GM23338 (cell line): Measurements from ENCODE around the gene HSPA12A. TPM values are rescaled to one million over a fixed set of nuclear protein-coding genes. Genes with fewer than 3 reads are reported as not detected.

Experiments
- ATAC-seq: fragments of 200-7000 bp; cut with Tn5 transposase; 3 replicates; pipeline ENCODE4 v1.9.1; 2020
- DNase-seq: peaks from one replicate; pipeline ENCODE4 v3.0.0-alpha.2; 2015; ENCODE audit warnings: low spot score
- H2AFZ ChIP-seq: fragments of 200-600 bp; sonication (generic); 2 replicates; pipeline ENCODE4 v1.8.0; 2016; ENCODE audit warnings: antibody characterized with exemption, mild to moderate bottlenecking, moderate library complexity
- H3F3A ChIP-seq: fragments of 200-600 bp; sonication (generic); replicated peaks from 2 replicates; pipeline ENCODE4 v1.8.0; 2017; ENCODE audit warnings: antibody characterized with exemption, mixed run types, low read depth
- H3K27ac ChIP-seq: fragments of 200-600 bp; sonication (generic); 2 replicates; pipeline ENCODE4 v1.6.1; 2016; ENCODE audit warnings: low read depth
- H3K27me3 ChIP-seq: fragments of 200-600 bp; sonication (generic); 2 replicates; pipeline ENCODE4 v1.8.0; 2016; ENCODE audit warnings: mild to moderate bottlenecking, mixed run types, moderate library complexity; ENCODE audit not compliant: insufficient read depth
- H3K36me3 ChIP-seq: fragments of 200-600 bp; sonication (generic); 2 replicates; pipeline ENCODE4 v1.8.0; 2016; ENCODE audit warnings: mild to moderate bottlenecking; ENCODE audit not compliant: insufficient read depth
- H3K4me1 ChIP-seq: fragments of 200-600 bp; sonication (generic); 2 replicates; pipeline ENCODE4 v1.8.0; 2016; ENCODE audit warnings: mild to moderate bottlenecking, moderate library complexity; ENCODE audit not compliant: insufficient read depth
- H3K4me2 ChIP-seq: fragments of 200-600 bp; sonication (generic); 2 replicates; pipeline ENCODE4 v1.7.1; 2017; ENCODE audit warnings: mixed run types
- H3K4me3 ChIP-seq: fragments of 200-600 bp; sonication (generic); 2 replicates; pipeline ENCODE4 v1.6.1; 2016; ENCODE audit warnings: mixed run types
- H3K79me2 ChIP-seq: fragments of 200-600 bp; sonication (generic); replicated peaks from 2 replicates; pipeline ENCODE4 v1.8.0; 2017; ENCODE audit warnings: mild to moderate bottlenecking; ENCODE audit not compliant: insufficient read depth
- H3K9me2 ChIP-seq: fragments of 200-600 bp; sonication (generic); 2 replicates; pipeline ENCODE4 v1.8.0; 2017; ENCODE audit not compliant: insufficient read depth
- H4K20me1 ChIP-seq: fragments of 200-600 bp; sonication (generic); replicated peaks from 2 replicates; pipeline ENCODE4 v1.8.0; 2017; ENCODE audit warnings: mild to moderate bottlenecking; ENCODE audit not compliant: insufficient read depth
- H3K27ac Mint-ChIP-seq: 2 replicates; pipeline ENCODE4 v1.8.0; 2020; ENCODE audit warnings: inconsistent platforms, mild to moderate bottlenecking, moderate library complexity, mixed read lengths
- H3K27me3 Mint-ChIP-seq: 3 replicates; pipeline ENCODE4 v1.8.0; 2022; ENCODE audit warnings: low read depth, mild to moderate bottlenecking, moderate library complexity, mixed read lengths, inconsistent platforms; ENCODE audit not compliant: insufficient read depth, poor library complexity
- H3K36me3 Mint-ChIP-seq: 3 replicates; pipeline ENCODE4 v1.8.0; 2021; ENCODE audit warnings: low read depth, mild to moderate bottlenecking, inconsistent platforms, moderate library complexity, mixed read lengths
- H3K4me1 Mint-ChIP-seq: 3 replicates; pipeline ENCODE4 v1.8.0; 2020; ENCODE audit warnings: mild to moderate bottlenecking, inconsistent platforms, mixed read lengths
- H3K4me3 Mint-ChIP-seq: 3 replicates; pipeline ENCODE4 v1.8.0; 2021; ENCODE audit warnings: moderate library complexity, mild to moderate bottlenecking, inconsistent platforms, mixed read lengths
- H3K9me3 Mint-ChIP-seq: 3 replicates; pipeline ENCODE4 v1.8.0; 2020; ENCODE audit warnings: moderate library complexity, mild to moderate bottlenecking, inconsistent platforms, mixed read lengths
- CREB1 ChIP-seq: fragments of 250-450 bp; sonication (Bioruptor Pico); IDR thresholded peaks from 2 replicates; pipeline ENCODE4 v1.5.0; 2020; ENCODE audit warnings: low read depth, mild to moderate bottlenecking, moderate library complexity
- CTCF ChIP-seq, 2 experiments: fragments of 200-600 bp in 1 of 2; sonication (generic) in 1 of 2; conservative IDR thresholded peaks; 2 replicates each; pipeline versions ENCODE4 v1.5.1 to v1.6.1; 2016 to 2017; ENCODE audit warnings: antibody characterized with exemption in 2 of 2, low read depth in 2 of 2, mild to moderate bottlenecking in 2 of 2, moderate library complexity in 1 of 2
- EZH2 ChIP-seq: fragments of 200-600 bp; sonication (generic); IDR thresholded peaks from one replicate; pipeline ENCODE4 v1.8.0; 2017; ENCODE audit warnings: antibody characterized with exemption, mild to moderate bottlenecking, low read depth; ENCODE audit not compliant: unreplicated experiment
- EZH2phosphoT487 ChIP-seq: fragments of 200-600 bp; sonication (generic); IDR thresholded peaks from one replicate; pipeline ENCODE4 v1.8.1; 2018; ENCODE audit warnings: antibody characterized with exemption; ENCODE audit not compliant: unreplicated experiment
- JUNB ChIP-seq: IDR thresholded peaks from one replicate; pipeline ENCODE4 v1.6.1; 2016; ENCODE audit warnings: antibody characterized with exemption; ENCODE audit not compliant: unreplicated experiment
- NANOG ChIP-seq: IDR thresholded peaks from 2 replicates; pipeline ENCODE4 v1.6.1; 2016; ENCODE audit warnings: antibody characterized with exemption, borderline replicate concordance
- POLR2AphosphoS5 ChIP-seq: IDR thresholded peaks from 2 replicates; pipeline ENCODE4 v1.6.1; 2016; ENCODE audit warnings: antibody characterized with exemption, low read depth
- REST ChIP-seq: IDR thresholded peaks from one replicate; pipeline ENCODE4 v1.6.1; 2018; ENCODE audit warnings: antibody characterized with exemption; ENCODE audit not compliant: unreplicated experiment
- STAT1 ChIP-seq: IDR thresholded peaks from one replicate; pipeline ENCODE4 v1.6.1; 2016; ENCODE audit warnings: antibody characterized with exemption; ENCODE audit not compliant: unreplicated experiment
- ZNF462 ChIP-seq: fragments of 250-450 bp; sonication (Bioruptor Pico); IDR thresholded peaks from 2 replicates; pipeline ENCODE4 v1.5.0; 2020; ENCODE audit warnings: mild to moderate bottlenecking, moderate library complexity
- polyA plus RNA-seq: library from polyadenylated mRNA; unstranded; fragments of >200 nt; fragmentation: Nextera tagmentation; extraction: Ambion mirVana; gene quantifications from 2 replicates; pipeline ENCODE4 v1.2.1, GENCODE V29; 2016
- total RNA-seq: library from RNA; depleted of rRNA; stranded (reverse); fragments of >200 nt; shearing (Covaris generic); gene quantifications from 2 replicates; pipeline ENCODE4 v1.2.3, GENCODE V29; 2014

The HSPA12A gene
- total and polyA plus RNA-seq, 2 experiments from 2014 or later = 4.4 to 6.3 TPM

GRCh38 chr10:116765648-116766081, 23.3 kb upstream of the HSPA12A start:
- ATAC-seq (peak; percentile 78), DNase-seq (peak; percentile 79)
- peaks cover 5% of the 10 kb centered on the region for H3K27me3 Mint-ChIP-seq
- Histone ChIP-seq H3K4me2 (no peak overlapping the region), H4K20me1 (no peaks in the 10 kb centered on the region), H3K4me3 (no peak overlapping the region), H3K79me2 (no peaks in the 10 kb centered on the region), H3K27ac (no peak overlapping the region), H3K4me1 (no peaks in the 10 kb centered on the region), H3F3A (no peaks in the 10 kb centered on the region), H3K36me3 (no peaks in the 10 kb centered on the region; the same call in 1 of the 2 replicates), H2AFZ (no peak overlapping the region), H3K27me3 (no peaks in the 10 kb centered on the region), H3K9me2 (0 out of 2 replicates have a peak, but pooled peaks cover 3% of the 10 kb centered on the region)
- H3K4me1 Mint-ChIP-seq = no peaks in the 10 kb centered on the region; the same call in 2 of the 3 replicates
- H3K4me3 Mint-ChIP-seq = no peak overlapping the region
- TF ChIP-seq CTCF (conservative IDR thresholded peaks at IDR 0.05; ENCODE audit: low read depth in 2 of 2) (peak; percentile 76 to 87), NANOG (no peak)
- peaks cover 3% of the 10 kb centered on the region; the same call in 1 of the 3 replicates for H3K36me3 Mint-ChIP-seq
- peaks cover 6% of the 10 kb centered on the region; the same call in 2 of the 3 replicates for H3K9me3 Mint-ChIP-seq
- H3K27ac Mint-ChIP-seq = no peak overlapping the region

- H3K9me2 ChIP-seq = 0 out of 2 replicates have a peak, but pooled peaks cover 3% of the 10 kb centered on the region
- no peak for ATAC-seq
- peaks cover 4% of the 10 kb centered on the region for H3K27me3 Mint-ChIP-seq
- TF ChIP-seq POLR2AphosphoS5 (no peak), EZH2phosphoT487 (no peak), REST (no peak), STAT1 (no peak), EZH2 (no peak), CREB1 (CRISPR knock-in tag) (no peak), NANOG (no peak), ZNF462 (CRISPR knock-in tag) (no peak), JUNB (no peak)
Measured at GRCh38 chr10:116764979-116765378, 22.6 kb upstream of the HSPA12A start.

More at GRCh38 chr10:116764979-116765378, 22.6 kb upstream of the HSPA12A start:
- Mint-ChIP-seq H3K4me3 (no peak overlapping the region), H3K36me3 (peaks cover 3% of the 10 kb centered on the region; the same call in 1 of the 3 replicates), H3K9me3 (peaks cover 7% of the 10 kb centered on the region; the same call in 2 of the 3 replicates), H3K4me1 (no peaks in the 10 kb centered on the region; the same call in 2 of the 3 replicates), H3K27ac (no peak overlapping the region)
- no peak overlapping the region for H3K4me3 ChIP-seq
- no peaks in the 10 kb centered on the region for H3K4me1 ChIP-seq
- H3K79me2 ChIP-seq = no peaks in the 10 kb centered on the region
- H3K36me3 ChIP-seq = no peaks in the 10 kb centered on the region; the same call in 1 of the 2 replicates
- no peak for DNase-seq
- no peak overlapping the region for H3K27ac ChIP-seq
- H3K4me2 ChIP-seq = no peak overlapping the region
- no peaks in the 10 kb centered on the region for H3K27me3 ChIP-seq
- no peaks in the 10 kb centered on the region for H4K20me1 ChIP-seq
- H3F3A ChIP-seq = no peaks in the 10 kb centered on the region
- H2AFZ ChIP-seq = no peak overlapping the region
